ENCODE results near the gene NCR3LG1.

The NCR3LG1 gene

GRCh38 chr11:17351510-17352176, at the start of gene NCR3LG1:
Gene NCR3LG1 (plus strand): TSS chr11:17351800. CDS start chr11:17351970, 170 bp downstream.
- DNase-seq (ENCODE audit: low spot score in 2 of 2) = peak; percentile 15 to 46
- H3K4me1 ChIP-seq = peaks cover 10% of the 10 kb centered on the region
- H3K36me3 ChIP-seq (replicated peaks) = no peaks in the 10 kb centered on the region
- no peaks in the 10 kb centered on the region for H3K27me3 ChIP-seq (ENCODE audit: low read depth)
- no peaks in the 10 kb centered on the region for H3K9me3 ChIP-seq
- in situ Hi-C loops (cut with MboI; ENCODE audit: low sequenced_read_pairs) = no loop called here
- H3K4me3 ChIP-seq = peak within 1 kb of the TSS; percentile 41

GRCh38 chr11:17313349-17314231, 38.0 kb upstream of the NCR3LG1 start:
- Histone ChIP-seq H3K27me3 (ENCODE audit: low read depth) (no peaks in the 10 kb centered on the region), H3K4me1 (no peaks in the 10 kb centered on the region), H3K9me3 (no peaks in the 10 kb centered on the region), H3K36me3 (replicated peaks) (peaks cover 3% of the 10 kb centered on the region; the same call in 1 of the 2 replicates), H3K4me3 (no peak overlapping the region)
- DNase-seq (ENCODE audit: low spot score in 2 of 2) = no peak
- in situ Hi-C loops (cut with MboI; ENCODE audit: low sequenced_read_pairs) = no loop called here

GRCh38 chr11:17314232-17314547, 37.4 kb upstream of the NCR3LG1 start:
- H3K27me3 ChIP-seq (ENCODE audit: low read depth) = no peaks in the 10 kb centered on the region
- no peak overlapping the region for H3K4me3 ChIP-seq
- no peaks in the 10 kb centered on the region for H3K4me1 ChIP-seq
- no peak for DNase-seq (ENCODE audit: low spot score in 2 of 2)
- no peaks in the 10 kb centered on the region for H3K9me3 ChIP-seq
- in situ Hi-C loops (cut with MboI; ENCODE audit: low sequenced_read_pairs) = no loop called here
- peaks cover 3% of the 10 kb centered on the region; the same call in 1 of the 2 replicates for H3K36me3 ChIP-seq (replicated peaks)

GRCh38 chr11:17314904-17315426, 36.6 kb upstream of the NCR3LG1 start:
- in situ Hi-C loops (cut with MboI; ENCODE audit: low sequenced_read_pairs) = no loop called here
- Histone ChIP-seq H3K4me3 (no peak overlapping the region), H3K4me1 (no peaks in the 10 kb centered on the region), H3K36me3 (replicated peaks) (peaks cover 3% of the 10 kb centered on the region; the same call in 1 of the 2 replicates), H3K9me3 (no peaks in the 10 kb centered on the region), H3K27me3 (ENCODE audit: low read depth) (no peaks in the 10 kb centered on the region)
- DNase-seq (ENCODE audit: low spot score in 2 of 2) = no peak

- Histone ChIP-seq H3K4me3 (no peak overlapping the region), H3K9me3 (no peaks in the 10 kb centered on the region), H3K36me3 (replicated peaks) (peaks cover 3% of the 10 kb centered on the region; the same call in 1 of the 2 replicates), H3K27me3 (ENCODE audit: low read depth) (no peaks in the 10 kb centered on the region), H3K4me1 (no peaks in the 10 kb centered on the region)
- in situ Hi-C loops (cut with MboI; ENCODE audit: low sequenced_read_pairs) = no loop called here
- DNase-seq (ENCODE audit: low spot score in 2 of 2) = peak in 1 of 2 experiments; percentile 17
These were observed 22.6 kb upstream of the NCR3LG1 start for GRCh38 chr11:17328871-17329494.

GRCh38 chr11:17331669-17332068, 19.9 kb upstream of the NCR3LG1 start:
- Histone ChIP-seq H3K9me3 (no peaks in the 10 kb centered on the region), H3K36me3 (replicated peaks) (peaks cover 3% of the 10 kb centered on the region; the same call in 1 of the 2 replicates), H3K27me3 (ENCODE audit: low read depth) (no peaks in the 10 kb centered on the region), H3K4me1 (no peaks in the 10 kb centered on the region), H3K4me3 (no peak overlapping the region)
- no peak for DNase-seq (ENCODE audit: low spot score in 2 of 2)
- in situ Hi-C loops (cut with MboI; ENCODE audit: low sequenced_read_pairs) = no loop called here

GRCh38 chr11:17333799-17334586, 17.6 kb upstream of the NCR3LG1 start:
- H3K4me1 ChIP-seq = no peaks in the 10 kb centered on the region
- no peak for DNase-seq (ENCODE audit: low spot score in 2 of 2)
- H3K27me3 ChIP-seq (ENCODE audit: low read depth) = no peaks in the 10 kb centered on the region
- H3K9me3 ChIP-seq = no peaks in the 10 kb centered on the region
- in situ Hi-C loops (cut with MboI; ENCODE audit: low sequenced_read_pairs) = no loop called here
- H3K36me3 ChIP-seq (replicated peaks) = peaks cover 3% of the 10 kb centered on the region; the same call in 1 of the 2 replicates
- H3K4me3 ChIP-seq = no peak overlapping the region

GRCh38 chr11:17343257-17343656, 8.3 kb upstream of the NCR3LG1 start:
- H3K4me1 ChIP-seq = peaks cover 8% of the 10 kb centered on the region
- no peak for DNase-seq (ENCODE audit: low spot score in 2 of 2)
- H3K27me3 ChIP-seq (ENCODE audit: low read depth) = no peaks in the 10 kb centered on the region
- H3K4me3 ChIP-seq = no peak overlapping the region
- in situ Hi-C loops (cut with MboI; ENCODE audit: low sequenced_read_pairs) = no loop called here
- H3K36me3 ChIP-seq (replicated peaks) = no peaks in the 10 kb centered on the region
- no peaks in the 10 kb centered on the region for H3K9me3 ChIP-seq

- DNase-seq (ENCODE audit: low spot score in 2 of 2) = no peak
- H3K9me3 ChIP-seq = no peaks in the 10 kb centered on the region
- H3K36me3 ChIP-seq (replicated peaks) = no peaks in the 10 kb centered on the region
- no peak overlapping the region for H3K4me3 ChIP-seq
- H3K27me3 ChIP-seq (ENCODE audit: low read depth) = no peaks in the 10 kb centered on the region
- H3K4me1 ChIP-seq = peaks cover 8% of the 10 kb centered on the region
- in situ Hi-C loops (cut with MboI; ENCODE audit: low sequenced_read_pairs) = no loop called here
These were observed 7.7 kb upstream of the NCR3LG1 start for GRCh38 chr11:17343907-17344306.

- Histone ChIP-seq H3K36me3 (replicated peaks) (no peaks in the 10 kb centered on the region), H3K9me3 (no peaks in the 10 kb centered on the region), H3K4me3 (no peak overlapping the region), H3K4me1 (peaks cover 12% of the 10 kb centered on the region), H3K27me3 (ENCODE audit: low read depth) (no peaks in the 10 kb centered on the region)
- no peak for DNase-seq (ENCODE audit: low spot score in 2 of 2)
- in situ Hi-C loops (cut with MboI; ENCODE audit: low sequenced_read_pairs) = no loop called here
These were observed 3.9 kb upstream of the NCR3LG1 start for GRCh38 chr11:17347676-17348075.

GRCh38 chr11:17350455-17351171, 987 bp upstream of the NCR3LG1 start:
- no peaks in the 10 kb centered on the region for H3K9me3 ChIP-seq
- DNase-seq (ENCODE audit: low spot score in 2 of 2) = no peak
- no peak overlapping the region for H3K4me3 ChIP-seq
- in situ Hi-C loops (cut with MboI; ENCODE audit: low sequenced_read_pairs) = no loop called here
- peaks cover 10% of the 10 kb centered on the region for H3K4me1 ChIP-seq
- no peaks in the 10 kb centered on the region for H3K36me3 ChIP-seq (replicated peaks)
- no peaks in the 10 kb centered on the region for H3K27me3 ChIP-seq (ENCODE audit: low read depth)

- in situ Hi-C loops (cut with MboI; ENCODE audit: low sequenced_read_pairs) = no loop called here
- Histone ChIP-seq H3K4me1 (peaks cover 10% of the 10 kb centered on the region), H3K9me3 (no peaks in the 10 kb centered on the region), H3K27me3 (ENCODE audit: low read depth) (no peaks in the 10 kb centered on the region), H3K4me3 (peak overlapping the region; percentile 41), H3K36me3 (replicated peaks) (no peaks in the 10 kb centered on the region)
- DNase-seq (ENCODE audit: low spot score in 2 of 2) = no peak
These were observed 459 bp upstream of the NCR3LG1 start for GRCh38 chr11:17351172-17351509.
